Stimulated activated CD4-positive, alpha-beta T cell treated with anti-CD3 and anti-CD28 coated beads, Interleukin-4, amount 100 ng/mL, for 24 hours (primary cell): ENCODE results near the gene CXCR6.
"Not testable (repeated sequence)": the region's sequence is repeated elsewhere in the genome, so short reads cannot be mapped to it uniquely, and the experiment has no call there.

ENCODE experiments used
- DNase-seq: peaks from one replicate; pipeline ENCODE4 v3.0.0-alpha.2; 2020

Gene CXCR6

GRCh38 chr3:45992133-45992729 lies 49.0 kb downstream of the CXCR6 start:
- DNase-seq: no peak

- no peak for DNase-seq
Observed at GRCh38 chr3:45992821-45993221, 49.6 kb downstream of the CXCR6 start.

- peak; percentile 12 for DNase-seq
Observed at GRCh38 chr3:45993421-45994027, 50.3 kb downstream of the CXCR6 start.

- peak; percentile 53 for DNase-seq
Observed at GRCh38 chr3:45994419-45995235, 51.4 kb downstream of the CXCR6 start.

GRCh38 chr3:45995236-45996192 lies 52.2 kb downstream of the CXCR6 start, which contains the start of gene FYCO1:
TSS of gene FYCO1 (minus strand) at chr3:45995824. CDS start at chr3:45984910, 10,914 bp downstream.
- peak; percentile 90 for DNase-seq

- DNase-seq: not testable (repeated sequence)
Observed at GRCh38 chr3:45997499-45997898, 54.2 kb downstream of the CXCR6 start.

- no peak for DNase-seq
Observed at GRCh38 chr3:45997942-45998341, 54.7 kb downstream of the CXCR6 start.
